ENCODE measurements around the gene SMAD6.
"Not testable (repeated sequence)": the region's sequence is repeated elsewhere in the genome, so short reads cannot be mapped to it uniquely, and the experiment has no call there.

SMAD6 gene

DNA sequence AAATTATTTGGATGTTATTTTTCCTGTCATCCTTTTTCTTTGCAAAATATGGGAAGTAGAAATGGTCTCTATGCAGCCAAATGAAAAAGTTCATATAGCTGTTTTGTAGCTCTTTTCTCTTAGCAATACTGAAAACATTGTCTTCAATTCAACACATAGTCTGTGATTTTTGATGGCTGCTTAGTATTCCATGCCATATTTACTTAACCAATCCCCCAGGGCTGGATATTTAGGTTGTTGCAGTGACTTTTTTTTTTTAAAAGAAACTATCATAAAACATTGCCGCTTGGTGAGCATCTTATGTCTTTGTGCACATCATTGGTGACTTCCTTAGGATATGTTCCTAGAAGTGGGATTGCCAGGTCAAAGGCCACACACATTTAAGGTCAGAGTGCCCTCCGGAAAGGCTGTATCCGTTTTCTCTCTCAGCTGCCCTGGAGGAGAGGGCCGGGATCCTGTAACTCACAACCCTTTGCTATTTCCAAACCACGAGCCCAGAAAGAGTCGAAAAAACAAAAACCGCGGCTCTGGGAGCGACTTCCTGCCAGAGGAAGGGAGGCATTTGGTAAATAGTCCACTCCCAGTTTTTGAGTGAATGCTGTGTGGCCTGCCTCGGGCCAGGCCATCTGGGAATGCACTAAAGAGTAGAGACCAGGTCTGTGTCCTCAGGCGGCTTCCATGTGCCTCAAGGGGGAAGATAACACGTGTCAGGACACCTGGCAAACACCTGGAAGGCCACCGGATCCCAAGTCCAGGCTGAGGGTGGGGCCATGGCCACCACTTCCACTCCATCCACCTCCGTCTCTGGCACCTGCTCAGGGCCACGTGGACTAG lies 41.9 kb downstream of the SMAD6 start:
- no peak for DNase-seq

DNA sequence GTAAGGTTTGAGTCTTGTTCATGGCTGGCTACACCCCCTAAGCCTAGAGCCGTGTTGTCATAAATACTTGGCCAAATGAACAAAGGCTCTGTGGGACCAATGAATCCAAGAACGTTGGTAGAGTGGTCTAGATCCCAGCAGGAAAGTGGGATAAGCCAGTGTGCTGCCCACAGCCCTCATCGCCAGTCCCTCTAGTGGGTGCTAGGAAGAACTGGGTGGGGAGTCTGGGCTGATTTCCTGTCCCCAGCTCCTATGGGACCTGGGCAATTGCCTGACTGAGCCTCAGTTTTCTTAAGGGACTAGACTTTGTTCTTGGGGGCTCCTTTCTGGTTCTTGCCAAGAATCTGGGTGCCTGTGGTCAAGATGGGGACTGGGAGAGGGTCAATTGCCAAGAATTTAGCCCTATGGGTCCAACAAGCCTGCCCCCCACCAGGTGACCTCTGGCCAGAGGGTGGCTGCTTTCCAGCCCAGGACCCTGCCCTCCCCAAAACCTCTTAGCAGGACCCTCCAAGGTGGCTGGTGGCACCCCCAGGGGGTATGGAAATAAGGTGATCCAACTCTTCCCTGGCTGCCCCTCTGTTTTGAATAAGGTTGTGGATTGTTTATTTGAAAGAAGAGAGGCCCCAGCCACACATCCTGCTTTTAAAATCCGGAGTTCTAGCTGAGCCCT lies 42.7 kb downstream of the SMAD6 start:
- no peak for DNase-seq

DNA sequence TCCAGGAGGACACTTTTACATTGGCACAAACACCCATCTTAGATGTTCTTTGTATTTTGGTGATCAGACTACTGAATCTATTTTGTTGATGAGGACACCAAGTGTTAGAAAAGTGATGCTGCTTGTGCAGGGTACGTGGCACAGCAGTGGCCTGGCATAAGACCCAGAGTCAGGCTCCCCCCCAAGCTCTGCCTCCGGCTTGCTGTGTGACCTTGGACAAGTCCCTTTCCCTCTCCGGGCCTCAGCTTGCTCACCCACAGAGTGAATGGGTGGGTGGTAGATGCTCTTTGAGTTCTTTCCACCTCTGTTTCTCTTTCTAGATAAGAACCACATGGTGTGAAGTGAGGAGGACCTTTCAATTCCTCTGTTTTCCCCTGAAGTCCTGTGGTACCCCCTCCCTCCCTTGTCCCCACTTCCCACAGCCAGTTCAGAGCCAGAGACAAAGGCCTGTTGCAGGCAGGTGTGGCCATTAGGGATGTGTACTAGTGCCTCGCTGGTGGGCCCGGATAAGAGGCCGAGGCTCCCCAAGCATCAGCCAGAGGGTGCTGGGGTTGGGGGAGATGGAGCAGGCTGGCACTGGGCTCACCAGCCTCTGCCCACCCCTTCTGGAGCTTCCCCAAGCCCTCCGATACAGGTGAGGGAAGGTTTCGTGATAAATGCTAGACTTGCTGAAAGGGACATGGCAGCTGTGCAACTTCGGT lies 43.6 kb downstream of the SMAD6 start:
- no peak for DNase-seq

DNA sequence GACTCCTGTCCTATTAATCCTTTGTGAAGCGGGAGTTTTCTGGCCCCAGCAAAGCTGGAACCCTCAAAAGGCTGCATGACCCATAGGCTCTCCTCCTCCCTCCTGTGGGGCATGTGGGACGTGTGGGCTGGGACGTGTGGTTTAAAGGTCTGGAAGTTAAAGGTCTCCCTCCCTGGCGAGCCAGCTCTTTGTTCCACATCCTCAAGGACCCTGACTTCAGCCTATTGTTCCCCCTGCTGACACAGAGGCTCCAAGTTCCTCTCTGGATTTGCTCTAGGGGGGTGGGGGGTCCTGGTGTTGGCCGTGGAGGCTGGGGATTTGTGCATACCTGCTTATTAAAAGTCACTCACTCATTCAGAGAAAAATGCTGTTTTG lies 44.2 kb downstream of the SMAD6 start:
- no peak for DNase-seq

DNA sequence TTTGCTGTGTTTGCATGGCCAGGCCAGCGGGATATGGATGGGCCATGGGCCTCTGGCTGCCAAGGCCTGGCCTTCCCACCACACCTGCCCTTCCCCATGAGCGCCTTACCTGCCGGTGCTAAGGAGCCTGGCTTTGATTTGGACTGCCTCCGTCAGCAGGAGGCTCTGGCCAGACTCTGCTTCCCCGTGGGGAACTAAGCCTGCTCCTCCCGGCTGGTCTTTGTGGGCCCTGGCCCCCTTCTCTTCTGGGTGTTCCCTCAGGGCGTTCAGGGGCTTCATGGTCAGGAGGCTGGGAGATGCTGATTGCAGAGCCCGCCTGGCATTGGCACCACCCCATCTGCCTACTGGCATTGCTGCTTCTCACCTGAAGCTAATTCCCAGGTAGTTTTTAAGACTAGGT lies 45.2 kb downstream of the SMAD6 start:
- DNase-seq = no peak

DNA sequence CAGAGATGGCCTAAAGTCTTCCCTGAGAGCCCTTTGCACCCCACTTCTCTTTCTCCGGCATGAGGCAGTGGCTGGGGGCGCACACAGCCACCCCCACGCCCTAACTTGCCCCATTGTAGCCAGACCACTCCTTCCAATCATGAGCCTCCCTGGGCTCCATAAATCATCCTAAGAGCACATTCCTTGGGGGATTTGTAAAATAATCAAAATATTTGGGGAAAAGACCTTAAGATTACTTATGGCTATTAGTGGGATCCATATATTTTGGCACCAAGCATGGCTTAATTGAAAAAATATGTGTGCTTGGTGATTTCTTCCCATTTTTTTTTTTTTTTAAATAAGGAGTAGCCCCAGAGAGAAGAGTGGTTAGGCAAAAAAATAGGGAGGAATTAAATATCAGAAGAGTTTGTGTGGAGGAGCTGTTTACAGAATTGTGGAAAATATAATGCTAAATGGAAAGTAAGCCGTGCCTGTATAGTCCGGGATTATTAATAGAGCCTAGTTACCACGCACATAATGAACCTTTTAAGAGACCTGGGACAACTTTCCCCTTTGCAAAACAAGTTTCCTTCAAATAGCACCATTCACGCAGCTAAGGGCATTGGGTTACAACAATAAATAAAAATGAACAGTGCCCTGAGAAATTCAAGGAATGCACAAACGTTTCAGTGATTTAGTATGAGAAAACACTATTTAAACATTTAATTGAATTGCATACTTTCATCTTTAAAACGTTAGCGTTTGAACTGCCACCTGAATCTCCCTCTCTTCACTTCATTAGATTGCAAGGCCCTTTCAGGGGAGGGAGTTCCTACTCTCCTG lies 46.1 kb downstream of the SMAD6 start:
- DNase-seq = no peak

DNA sequence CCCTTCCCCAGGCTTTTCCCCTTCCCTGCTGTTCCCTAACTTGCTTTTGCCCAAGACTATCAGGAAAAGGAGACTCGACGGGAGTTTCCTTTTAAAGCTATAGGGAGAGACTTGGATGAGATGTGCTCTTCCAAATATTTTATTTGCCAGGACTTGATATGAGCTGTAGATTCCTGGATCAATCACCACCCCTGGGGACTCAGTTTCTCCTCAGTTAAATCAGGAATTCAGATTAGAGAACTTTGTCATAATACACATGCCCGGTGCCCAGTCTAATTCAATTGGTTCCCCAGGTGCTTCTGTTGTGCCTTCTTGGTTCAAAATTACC lies 46.6 kb downstream of the SMAD6 start:
- DNase-seq = no peak

DNA sequence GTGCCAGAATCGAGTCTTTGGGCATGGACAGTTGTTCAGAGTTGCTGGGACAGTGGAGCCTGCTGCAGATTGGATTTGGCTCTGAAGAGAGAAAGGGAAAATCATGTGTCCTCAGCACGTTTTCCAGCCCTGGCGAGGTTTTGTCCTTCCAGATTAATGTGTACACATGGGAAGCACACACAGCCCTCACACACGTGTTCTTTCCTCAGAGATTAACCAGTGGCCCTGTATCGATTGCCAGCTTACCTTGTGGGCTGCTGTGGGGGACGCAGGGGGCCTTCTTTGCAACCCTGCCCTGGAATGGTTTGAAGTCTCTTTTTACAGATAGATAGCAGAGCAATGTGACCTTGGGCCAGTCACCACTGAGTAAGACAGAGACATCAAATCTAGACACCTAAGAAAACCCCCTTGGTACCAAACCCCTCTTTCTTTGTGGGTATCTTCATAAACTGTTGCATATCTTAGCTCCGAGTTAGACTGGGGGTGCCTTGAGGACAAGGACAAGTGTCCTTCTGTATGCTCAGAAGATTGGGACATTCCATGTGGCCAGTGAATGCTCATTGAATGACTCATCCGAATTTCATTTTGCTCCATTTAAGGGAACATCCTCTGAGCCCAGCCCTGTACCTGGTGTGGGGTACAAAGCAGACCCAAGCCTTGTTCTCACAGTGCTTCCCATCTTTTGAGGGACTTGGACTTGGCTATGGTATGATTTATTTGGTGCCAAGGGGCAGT lies 48.0 kb downstream of the SMAD6 start:
- DNase-seq = no peak

DNA sequence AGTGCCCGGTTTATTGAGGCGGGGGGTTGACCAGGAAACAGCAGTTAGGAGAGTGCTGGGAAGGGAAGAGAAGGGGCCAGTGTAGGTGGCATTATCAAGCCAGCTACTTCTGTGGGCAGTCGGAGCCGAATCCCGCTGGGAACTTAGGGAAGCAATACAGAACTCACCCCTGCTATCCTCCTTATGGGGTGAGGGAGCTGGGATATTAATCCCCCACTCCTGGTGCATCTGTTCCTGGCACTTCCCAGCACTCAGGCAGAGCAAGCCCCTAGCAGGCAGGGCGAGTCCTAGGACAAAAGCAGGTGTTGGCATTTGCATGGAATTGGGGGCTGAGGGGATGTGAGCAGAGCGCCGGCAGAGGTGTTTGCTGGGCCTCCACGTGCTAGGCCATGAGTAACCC lies 48.6 kb downstream of the SMAD6 start:
- no peak for DNase-seq

DNA sequence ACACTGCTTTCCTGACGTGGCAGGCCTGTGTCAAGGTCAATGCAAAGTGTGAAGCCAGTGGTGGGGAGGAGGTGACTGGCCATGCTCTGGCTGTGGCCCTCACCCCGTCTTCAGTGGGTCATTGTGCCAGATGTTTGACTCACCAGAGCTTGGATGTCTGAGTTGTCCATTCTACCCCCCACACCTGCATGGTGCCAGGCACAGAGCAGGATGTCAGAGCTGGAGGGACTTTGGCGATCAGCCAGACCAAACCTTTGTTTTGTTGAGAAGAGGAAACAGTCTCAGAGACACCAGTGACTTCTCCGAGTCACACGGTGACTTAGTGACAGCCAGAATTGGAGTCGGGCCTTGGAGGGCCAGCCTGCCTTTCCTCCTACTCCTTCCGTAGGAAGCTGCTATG lies 49.5 kb downstream of the SMAD6 start:
- DNase-seq = no peak

DNA sequence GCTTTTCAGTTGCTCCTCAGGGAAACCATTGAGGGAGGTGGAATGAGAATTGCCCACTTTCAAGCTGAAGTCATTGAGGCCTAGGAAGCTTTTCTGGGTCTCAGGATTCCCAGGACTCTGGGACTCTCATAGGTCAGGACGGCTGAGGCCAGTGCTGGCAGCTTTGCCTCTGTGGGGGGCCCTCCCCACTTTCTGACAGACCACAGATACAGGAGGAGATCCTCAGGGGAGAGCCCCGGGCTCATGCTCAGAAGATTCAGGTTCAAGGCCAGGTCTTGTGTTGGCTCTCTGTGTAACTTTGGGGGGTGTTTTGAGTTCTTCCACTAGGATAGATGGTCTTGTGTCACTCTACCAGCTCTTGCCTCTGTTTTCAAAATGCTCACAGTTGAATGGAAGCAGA lies 50.0 kb downstream of the SMAD6 start:
- no peak for DNase-seq

DNA sequence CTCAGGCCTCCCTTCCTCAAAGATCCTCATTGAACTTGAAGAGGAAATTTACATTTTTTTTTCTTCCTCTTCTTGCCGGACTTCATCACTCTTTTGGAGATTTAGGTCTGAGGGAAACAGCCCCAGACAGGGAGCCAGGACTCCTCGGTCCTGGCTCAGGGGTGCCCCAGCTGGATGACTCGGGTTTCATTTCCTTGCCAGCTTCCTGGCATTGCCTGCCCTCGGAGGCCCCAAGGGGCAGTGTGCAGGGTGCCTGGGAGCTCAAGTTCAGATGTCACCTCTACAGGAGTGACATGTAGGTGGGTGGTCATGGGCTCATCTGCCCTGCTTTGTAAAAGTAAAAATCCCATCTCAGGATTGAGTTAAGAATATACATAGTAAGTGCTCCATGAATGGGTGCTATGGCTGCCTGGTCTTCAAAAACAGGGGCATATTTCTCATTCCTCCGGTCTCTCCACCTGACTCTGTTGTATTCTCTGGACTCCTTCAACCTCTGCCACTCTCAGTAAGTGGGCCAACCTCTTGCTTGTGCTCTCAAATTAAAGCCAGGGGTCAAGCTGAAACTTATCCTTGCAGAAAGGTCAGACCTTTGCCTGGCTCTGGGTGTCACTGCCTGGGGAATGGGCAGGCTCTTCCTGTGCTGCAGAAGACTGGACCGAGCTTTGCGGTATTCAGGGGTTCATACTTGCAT lies 51.8 kb downstream of the SMAD6 start:
- DNase-seq = no peak

DNA sequence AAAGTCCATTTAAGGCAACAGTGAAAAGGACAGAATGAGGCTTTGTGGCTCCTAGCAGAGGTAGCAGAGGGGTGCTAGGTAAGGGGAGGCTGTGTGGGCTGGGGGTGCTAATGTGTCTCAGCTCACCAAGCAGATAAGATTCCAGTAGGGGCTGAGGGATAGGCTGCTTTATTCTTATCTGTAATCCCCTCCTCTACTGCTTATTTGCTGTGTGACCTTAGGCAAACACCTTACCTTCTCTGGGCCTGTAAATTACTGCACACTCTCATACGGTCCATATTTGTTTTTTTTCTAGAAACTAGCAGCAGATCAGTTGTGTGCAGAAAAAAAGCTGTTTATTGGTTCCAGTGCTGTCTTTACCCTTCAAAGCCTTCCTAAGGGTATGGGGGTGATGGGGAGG lies 52.8 kb downstream of the SMAD6 start:
- no peak for DNase-seq

DNA sequence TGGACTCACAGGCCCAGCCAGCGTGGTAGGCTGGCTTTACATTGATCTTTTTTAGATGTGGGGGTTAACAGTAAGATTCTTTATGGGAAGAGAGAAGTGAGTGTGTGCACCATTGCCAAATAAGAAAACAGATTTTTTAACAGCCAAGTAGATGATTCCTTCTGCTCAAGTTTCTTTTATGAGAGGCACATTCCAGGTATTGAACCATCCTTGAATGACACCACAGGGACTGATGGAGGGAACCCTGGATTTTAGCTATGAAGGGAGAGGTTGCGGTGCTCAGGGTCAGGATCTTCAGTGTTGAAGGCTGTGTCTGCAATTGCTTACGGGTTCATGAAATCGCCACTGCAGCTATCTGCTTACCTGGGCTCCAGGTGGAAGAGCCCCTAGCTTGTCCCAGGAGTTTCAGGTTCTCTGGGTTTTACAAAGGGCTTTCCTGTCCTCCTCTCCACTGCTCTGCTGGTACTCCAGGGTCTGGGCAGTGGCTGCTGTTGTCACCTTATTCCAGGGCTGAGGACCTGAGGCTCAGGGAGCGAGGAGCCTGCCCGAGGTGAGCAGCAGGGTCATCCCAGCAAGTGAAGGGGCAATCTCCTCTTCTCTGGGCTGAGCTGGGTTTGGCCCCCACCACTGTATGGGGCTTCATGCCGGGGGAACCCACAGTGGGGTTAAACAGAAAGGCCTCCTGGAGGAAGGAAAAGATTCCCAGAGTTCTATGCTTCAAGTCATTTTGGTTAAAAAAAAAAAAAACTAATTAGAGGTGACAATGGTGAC lies 53.4 kb downstream of the SMAD6 start:
- no peak for DNase-seq

DNA sequence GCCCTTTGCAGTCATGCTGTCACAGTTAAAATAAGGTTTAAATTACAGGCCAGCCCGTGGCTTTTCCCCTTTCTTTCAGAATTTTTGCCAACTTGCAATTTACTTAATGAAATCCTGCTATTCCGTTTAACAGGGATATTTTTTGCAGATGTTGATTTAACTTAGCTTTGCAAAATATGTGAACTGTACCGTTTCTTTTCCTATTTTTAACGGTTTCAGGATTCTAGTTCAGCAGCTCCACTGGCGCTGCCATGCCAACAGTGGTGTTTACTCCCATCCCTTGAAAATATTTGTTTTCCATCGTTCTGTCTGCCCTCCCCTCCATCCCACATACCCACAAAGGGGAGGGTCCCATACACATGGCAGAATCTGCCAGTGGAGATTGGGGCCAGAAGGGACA lies 54.3 kb downstream of the SMAD6 start:
- DNase-seq = no peak

DNA sequence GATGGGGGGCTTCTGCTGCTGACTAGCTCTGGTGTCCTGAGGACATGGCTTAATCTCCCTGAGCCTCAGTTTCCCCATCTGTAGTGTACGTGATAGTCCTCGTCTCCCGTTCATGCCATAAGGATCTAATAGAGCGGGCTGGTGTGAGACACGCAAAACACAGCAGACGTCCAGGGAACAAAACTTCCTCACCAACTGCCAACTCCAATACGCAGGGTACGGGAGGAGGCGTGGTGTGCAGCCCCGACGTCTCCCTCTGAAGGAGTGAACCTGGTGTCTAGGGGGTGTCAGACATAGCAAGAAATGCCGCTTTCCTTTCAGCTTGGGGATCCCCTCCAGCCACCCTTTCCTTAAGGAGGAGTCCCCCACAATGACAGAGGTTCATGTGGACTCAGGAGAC lies 55.0 kb downstream of the SMAD6 start:
- no peak for DNase-seq

DNA sequence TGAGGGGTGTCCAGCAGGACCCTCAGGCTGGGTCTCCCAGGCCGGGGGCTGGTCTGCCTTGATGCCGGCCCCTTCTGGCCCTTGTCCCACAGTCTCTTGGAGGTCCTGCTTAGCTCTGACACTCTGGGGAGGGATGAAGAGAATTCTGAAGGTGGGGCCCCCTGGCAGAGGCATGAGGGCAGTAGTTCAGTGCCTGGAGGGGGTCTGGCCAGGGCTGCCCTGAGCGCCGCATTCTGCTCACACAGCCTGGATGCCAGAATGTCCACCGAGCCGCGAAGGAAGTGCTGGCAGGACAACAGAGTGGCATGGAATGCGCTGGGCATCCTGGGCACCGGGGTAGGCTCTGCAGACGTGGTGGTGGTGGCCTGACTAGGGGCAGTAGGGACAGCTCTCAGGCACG lies 55.5 kb downstream of the SMAD6 start:
- DNase-seq = no peak

DNA sequence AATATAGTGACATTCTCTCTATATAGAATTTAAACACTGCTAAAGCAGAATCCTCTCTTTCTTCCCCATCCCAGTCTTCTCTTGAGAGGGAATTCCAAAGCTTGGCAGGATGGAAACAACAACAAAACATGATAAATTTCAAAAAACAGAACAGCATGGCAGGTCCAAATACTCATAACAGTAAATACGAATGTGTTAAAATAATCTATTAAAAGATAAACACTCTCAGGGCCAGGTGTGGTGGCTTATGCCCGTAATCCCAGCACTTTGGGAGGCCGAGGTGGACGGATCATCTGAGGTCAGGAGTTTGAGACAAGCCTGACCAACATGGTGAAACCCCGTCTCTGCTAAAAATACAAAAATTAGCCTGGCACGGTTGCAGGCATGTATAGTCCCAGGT lies 56.2 kb downstream of the SMAD6 start:
- DNase-seq = not testable (repeated sequence)

DNA sequence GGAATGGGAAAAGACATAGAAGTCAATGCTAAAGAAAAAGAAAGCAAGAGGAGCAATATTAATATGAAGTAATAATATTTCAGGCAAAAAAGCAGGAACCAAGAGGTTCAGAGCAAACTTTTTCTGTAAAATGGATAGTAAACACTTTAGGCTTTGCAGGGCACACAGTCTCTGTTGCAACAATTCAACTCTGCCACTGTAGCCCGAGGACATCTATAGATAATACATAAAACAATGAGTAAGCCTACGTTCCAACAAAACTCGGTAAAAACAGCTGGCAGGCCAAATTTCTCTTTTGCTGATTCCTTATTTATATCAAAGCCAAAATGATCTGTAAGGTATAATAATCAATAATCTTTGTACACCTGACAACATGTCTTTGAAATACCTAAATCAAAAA lies 56.8 kb downstream of the SMAD6 start:
- no peak for DNase-seq

DNA sequence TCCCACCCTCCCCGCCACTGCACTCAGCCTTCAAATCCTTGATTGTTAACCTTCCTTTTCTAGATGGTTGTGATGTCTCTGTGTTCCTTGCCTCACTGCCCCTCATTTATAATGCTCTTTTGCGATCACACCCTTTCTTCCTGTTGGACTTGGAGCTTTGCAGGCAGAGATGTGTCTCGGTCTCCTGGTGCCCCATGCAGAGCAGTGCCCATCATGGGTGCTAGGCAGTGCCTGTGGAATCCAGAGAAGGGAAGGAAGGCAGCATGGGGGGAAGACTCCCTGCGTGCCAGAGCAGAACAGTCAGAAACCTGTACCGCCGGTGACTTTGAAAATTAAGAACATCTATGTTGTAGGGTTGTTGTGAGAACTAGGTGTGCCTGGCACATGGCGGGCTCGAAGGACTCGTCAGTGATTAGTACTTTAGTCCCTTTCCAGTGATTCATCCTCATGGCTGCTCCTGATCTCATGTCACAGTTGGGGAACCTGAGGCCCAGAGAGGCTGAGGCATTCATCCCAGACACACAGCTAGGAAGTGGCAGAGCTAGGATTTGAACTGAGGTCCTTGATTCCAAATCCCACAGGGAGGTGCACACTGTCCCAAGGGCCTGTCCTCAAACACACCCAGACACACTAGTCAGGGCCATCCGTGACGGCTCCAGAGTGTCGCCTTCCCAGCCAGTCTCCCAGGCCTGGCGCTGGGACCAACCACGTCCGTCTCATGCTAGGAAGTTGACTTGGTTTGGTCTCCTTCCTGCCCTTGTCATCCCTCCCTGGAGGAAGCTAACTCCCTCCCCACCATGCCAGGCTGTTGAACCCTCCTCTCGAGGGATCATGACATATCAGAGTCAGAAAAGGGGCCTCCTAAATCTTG lies 58.3 kb downstream of the SMAD6 start:
- DNase-seq = no peak

Data from NCI-H187 (cell line).